GM12878 (cell line): ENCODE data around the gene UQCR11. TPM values are rescaled to one million over a fixed set of nuclear protein-coding genes. Genes with fewer than 3 reads are reported as not detected.

Experiments
- ATAC-seq: fragments of 200-7000 bp; cut with Tn5 transposase; 3 replicates; pipeline ENCODE4 v1.9.1; 2020; ENCODE audit warnings: mild to moderate bottlenecking, moderate library complexity
- BruUV-seq: library from RNA; stranded (reverse); fragments of 400-500 nt; replicated peaks from 2 replicates; lab custom pipeline; 2021; lab: Mats Ljungman, UMichigan
- CTCF ChIA-PET: fragments of 300-600 bp; sonication (Branson Sonifier 250); formaldehyde crosslinking; extraction: SDS; loops from one replicate; lab custom pipeline; 2021; ENCODE audit warnings: inconsistent platforms; lab: Yijun Ruan, JAX
- POLR2A ChIA-PET: fragments of 350-600 bp; formaldehyde crosslinking; extraction: SDS; loops from one replicate; lab custom pipeline; 2021; ENCODE audit warnings: inconsistent platforms; lab: Charles Lee
- RAD21 ChIA-PET: fragments of 300-600 bp; sonication (Branson Sonifier 250); formaldehyde crosslinking; loops from one replicate; lab custom pipeline; 2023; ENCODE audit warnings: antibody characterized with exemption; ENCODE audit not compliant: unreplicated experiment; lab: Charles Lee
- SMC1A ChIA-PET: fragments of 300-600 bp; sonication (Branson Sonifier 250); formaldehyde crosslinking; loops from one replicate; lab custom pipeline; 2023; ENCODE audit not compliant: unreplicated experiment, uncharacterized antibody; lab: Charles Lee
- DNase-seq: peaks from one replicate; pipeline ENCODE4 v3.0.0-alpha.2; 2011; ENCODE audit warnings: low read depth, low spot score
- FAIRE-seq: peaks from 3 replicates; lab custom pipeline; 2011; peaks lifted over from hg19 to GRCh38; lab: Jason Lieb, UNC
- H2AFZ ChIP-seq: 2 replicates; pipeline ENCODE4 v1.6.0; 2011; ENCODE audit warnings: low read depth, low read length, control low read depth; ENCODE audit not compliant: control insufficient read depth
- H3K27ac ChIP-seq: 2 replicates; pipeline ENCODE4 v1.5.1; 2011; ENCODE audit warnings: control low read depth; ENCODE audit not compliant: control insufficient read depth, insufficient read depth
- H3K27me3 ChIP-seq, 2 experiments: replicated peaks in 1 of 2; 2 replicates each; pipeline versions ENCODE4 v1.6.0 to v1.6.1; 2011; ENCODE audit warnings: low read length in 1 of 2; ENCODE audit not compliant: control insufficient read depth in 2 of 2, insufficient read depth in 2 of 2
- H3K36me3 ChIP-seq, 2 experiments: 2 replicates each; pipeline ENCODE4 v1.5.1; 2011; ENCODE audit warnings: low read length in 1 of 2; ENCODE audit not compliant: control insufficient read depth in 2 of 2, insufficient read depth in 2 of 2
- H3K4me1 ChIP-seq: 2 replicates; pipeline ENCODE4 v1.6.1; 2011; ENCODE audit warnings: mild to moderate bottlenecking, low read length, moderate library complexity, mixed read lengths; ENCODE audit not compliant: control insufficient read depth, insufficient read depth
- H3K4me2 ChIP-seq: 2 replicates; pipeline ENCODE4 v1.6.0; 2011; ENCODE audit warnings: control low read depth; ENCODE audit not compliant: control insufficient read depth, insufficient read depth
- H3K4me3 ChIP-seq: fragments of 200-600 bp; sonication (generic); 2 replicates; pipeline ENCODE4 v1.5.1; 2016
- H3K79me2 ChIP-seq: 2 replicates; pipeline ENCODE4 v1.6.0; 2011; ENCODE audit warnings: low read length; ENCODE audit not compliant: control insufficient read depth, insufficient read depth
- H3K9ac ChIP-seq: 2 replicates; pipeline ENCODE4 v1.8.0; 2011; ENCODE audit warnings: low read length, control low read depth, mixed read lengths; ENCODE audit not compliant: control insufficient read depth, insufficient read depth
- H3K9me3 ChIP-seq: replicated peaks from 3 replicates; pipeline ENCODE4 v1.5.1; 2011; ENCODE audit warnings: mild to moderate bottlenecking, low read length; ENCODE audit not compliant: control insufficient read depth, insufficient read depth
- H4K20me1 ChIP-seq: 2 replicates; pipeline ENCODE4 v1.6.0; 2011; ENCODE audit not compliant: control insufficient read depth, insufficient read depth
- MEF2A ChIP-seq: IDR thresholded peaks from 2 replicates; pipeline ENCODE4 v1.6.1; 2011; ENCODE audit warnings: low read depth, mild to moderate bottlenecking, low read length, moderate library complexity; ENCODE audit not compliant: insufficient read depth
- MTA3 ChIP-seq: IDR thresholded peaks from 2 replicates; pipeline ENCODE4 v1.6.1; 2012; ENCODE audit warnings: low read length, inconsistent platforms, borderline replicate concordance
- NR2C2 ChIP-seq: IDR thresholded peaks from 2 replicates; pipeline ENCODE4 v1.6.1; 2011; ENCODE audit warnings: borderline replicate concordance, low read depth; ENCODE audit not compliant: control insufficient read depth, insufficient read length
- POLR2A ChIP-seq: IDR thresholded peaks from 2 replicates; pipeline ENCODE4 v1.6.1; 2011; ENCODE audit warnings: low read depth, mild to moderate bottlenecking, low read length
- RELA ChIP-seq: fragments of 450-650 bp; IDR thresholded peaks from 2 replicates; pipeline ENCODE4 v1.8.0; 2014; ENCODE audit warnings: borderline replicate concordance; ENCODE audit not compliant: partially characterized antibody
- YBX1 ChIP-seq: fragments of 450-650 bp; IDR thresholded peaks from 2 replicates; pipeline ENCODE4 v1.6.1; 2016; ENCODE audit warnings: antibody characterized with exemption
- WGBS: methylation state at CpG from one replicate; pipeline ENCODE4 v1.1.6; 2016; ENCODE audit warnings: low lambda C conversion rate; ENCODE audit not compliant: insufficient replicate concordance, insufficient coverage; ENCODE audit errors: missing lambda C conversion rate; 5-methylcytosine and 5-hydroxymethylcytosine counted together
- in situ Hi-C: fragments of 300-500 bp; cut with MboI; formaldehyde crosslinking; loops from 9 replicates; pipeline ENCODE4 v1.14.3; 2018; ENCODE audit warnings: mixed read lengths
- intact Hi-C: fragments of 100-400 bp; cut with micrococcal nuclease; formaldehyde crosslinking; loops from one replicate; pipeline ENCODE4 v1.14.2; 2022; ENCODE audit not compliant: unreplicated experiment
- polyA plus RNA-seq, 11 experiments: library from polyadenylated mRNA; depleted of rRNA in 4 of 11; unstranded in 6 of 11; stranded (reverse) in 5 of 11; fragments of >200 nt; fragmentation: Nextera tagmentation in 4 of 11; fragmentation: Illumina TruSeq in 1 of 11; extraction: Ambion mirVana in 4 of 11; extraction: Trizol in 1 of 11; gene quantifications; 1 replicate in 1 of 11; 2 replicates in 10 of 11; pipeline versions ENCODE4 v1.2.1 to v1.2.3, GENCODE V29; 2011 to 2016; ENCODE audit warnings: inconsistent platforms in 2 of 11, missing spikeins in 2 of 11, low read depth in 1 of 11
- total RNA-seq, 4 experiments: library from RNA; depleted of rRNA in 3 of 4; stranded (reverse); fragments of >200 nt in 3 of 4; fragmentation: Illumina TruSeq in 1 of 4; extraction: Trizol in 1 of 4; gene quantifications; 2 replicates each; pipeline versions ENCODE4 v1.2.1 to v1.2.3, GENCODE V29; 2013 to 2021
- TF ChIP-seq, protein P1 (sequence below): fragments of 450-650 bp; formaldehyde crosslinking; IDR thresholded peaks from 2 replicates; pipeline ENCODE4 v1.4.0; 2022; ENCODE audit warnings: mild to moderate bottlenecking, moderate library complexity
- TF ChIP-seq, protein P2 (sequence below): fragments of 450-650 bp; IDR thresholded peaks from 2 replicates; pipeline ENCODE4 v1.6.1; 2017; ENCODE audit warnings: mild to moderate bottlenecking, moderate library complexity
- TF ChIP-seq, protein P3 (sequence below): IDR thresholded peaks from 2 replicates; pipeline ENCODE4 v1.6.1; 2012; ENCODE audit warnings: low read depth, low read length, improper control_type of control experiment

UQCR11 gene
- total and polyA plus RNA-seq, 10 of the 15 experiments (the other 5 are each of a cell fraction or from before 2014, with no cell fraction given) = 28.6 to 586 (median 193) TPM

DNA sequence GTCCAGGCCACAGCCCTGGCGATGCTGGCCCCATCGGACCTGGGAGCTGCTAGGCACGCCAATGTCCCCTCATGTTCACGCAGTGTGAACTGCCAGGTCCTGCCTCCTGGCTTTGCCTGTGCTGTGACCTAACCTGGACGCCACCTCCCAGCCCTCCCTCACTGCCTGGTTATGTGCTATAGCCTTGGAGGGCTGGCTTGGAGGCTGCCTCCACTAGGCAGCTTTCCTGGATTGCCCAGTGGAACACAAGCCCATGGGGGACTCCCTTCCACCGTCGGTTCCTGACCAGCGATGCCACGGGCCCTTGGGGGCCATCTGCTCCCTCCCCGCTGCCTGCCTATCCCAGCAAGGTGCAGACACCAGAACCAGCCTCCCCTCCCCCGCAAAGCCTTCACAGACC, 15.2 kb upstream of the UQCR11 start:
- intact Hi-C loops = no loop called here
- Histone ChIP-seq H3K79me2 (no peaks in the 10 kb centered on the region), H4K20me1 (no peaks in the 10 kb centered on the region)
- SMC1A ChIA-PET = no interaction called here
- ATAC-seq = no peak
- TF ChIP-seq POLR2A (peak; percentile 30; the same call in 1 of the 2 replicates), MEF2A (no peak)
- TF ChIP-seq, protein P1, sequence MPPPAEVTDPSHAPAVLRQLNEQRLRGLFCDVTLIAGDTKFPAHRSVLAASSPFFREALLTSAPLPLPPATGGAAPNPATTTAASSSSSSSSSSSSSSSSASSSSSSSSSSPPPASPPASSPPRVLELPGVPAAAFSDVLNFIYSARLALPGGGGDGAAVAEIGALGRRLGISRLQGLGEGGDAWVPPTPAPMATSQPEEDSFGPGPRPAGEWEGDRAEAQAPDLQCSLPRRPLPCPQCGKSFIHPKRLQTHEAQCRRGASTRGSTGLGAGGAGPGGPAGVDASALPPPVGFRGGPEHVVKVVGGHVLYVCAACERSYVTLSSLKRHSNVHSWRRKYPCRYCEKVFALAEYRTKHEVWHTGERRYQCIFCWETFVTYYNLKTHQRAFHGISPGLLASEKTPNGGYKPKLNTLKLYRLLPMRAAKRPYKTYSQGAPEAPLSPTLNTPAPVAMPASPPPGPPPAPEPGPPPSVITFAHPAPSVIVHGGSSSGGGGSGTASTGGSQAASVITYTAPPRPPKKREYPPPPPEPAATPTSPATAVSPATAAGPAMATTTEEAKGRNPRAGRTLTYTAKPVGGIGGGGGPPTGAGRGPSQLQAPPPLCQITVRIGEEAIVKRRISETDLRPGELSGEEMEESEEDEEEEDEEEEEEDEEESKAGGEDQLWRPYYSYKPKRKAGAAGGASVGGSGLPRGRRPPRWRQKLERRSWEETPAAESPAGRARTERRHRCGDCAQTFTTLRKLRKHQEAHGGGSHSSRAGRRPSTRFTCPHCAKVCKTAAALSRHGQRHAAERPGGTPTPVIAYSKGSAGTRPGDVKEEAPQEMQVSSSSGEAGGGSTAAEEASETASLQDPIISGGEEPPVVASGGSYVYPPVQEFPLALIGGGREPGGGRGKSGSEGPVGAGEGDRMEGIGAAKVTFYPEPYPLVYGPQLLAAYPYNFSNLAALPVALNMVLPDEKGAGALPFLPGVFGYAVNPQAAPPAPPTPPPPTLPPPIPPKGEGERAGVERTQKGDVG (CRISPR knock-in tag) = no peak
- TF ChIP-seq, all 136 proteins: peak for 1
- ChIA-PET RAD21 (no interaction called here), CTCF (no interaction called here), POLR2A (no interaction called here)
- Histone ChIP-seq H3K4me3 (no peak overlapping the region), H3K4me1 (no peaks in the 10 kb centered on the region), H3K9me3 (no peaks in the 10 kb centered on the region), H3K36me3 (peaks cover 25 to 51% of the 10 kb centered on the region in 2 experiments), H2AFZ (no peak overlapping the region), H3K27ac (no peak overlapping the region), H3K9ac (no peak overlapping the region), H3K4me2 (no peak overlapping the region), H3K27me3 (no peaks in the 10 kb centered on the region)
- in situ Hi-C loops = no loop called here
- DNase-seq (no peak), FAIRE-seq (no peak)
- 60% methylated on average over 11 of the region's 11 CpGs for WGBS
- no TSS peak for BruUV-seq

DNA sequence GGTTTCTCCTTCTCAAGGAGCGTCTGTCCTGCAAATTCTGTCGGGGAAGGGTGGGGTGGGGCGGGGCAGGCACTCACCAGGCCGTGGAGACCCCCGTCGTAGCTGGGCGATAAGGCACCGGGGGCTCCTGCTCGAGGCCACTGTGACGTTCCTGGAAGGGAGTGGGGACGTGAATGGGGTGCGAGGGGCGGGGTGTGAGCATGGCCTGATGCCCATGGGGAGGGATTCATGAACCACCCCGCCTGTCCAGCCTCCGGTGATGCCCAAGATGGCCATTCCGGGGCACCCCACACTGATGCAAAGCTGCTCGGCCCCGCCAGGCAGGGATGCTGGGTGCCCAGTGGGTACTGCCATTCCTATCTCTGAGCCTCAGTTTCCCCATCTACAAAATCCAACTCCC, 14.4 kb upstream of the UQCR11 start:
- CTCF ChIA-PET = no interaction called here
- Histone ChIP-seq H3K4me2 (no peak overlapping the region), H3K27ac (no peak overlapping the region), H3K27me3 (no peaks in the 10 kb centered on the region), H3K4me1 (no peaks in the 10 kb centered on the region), H3K79me2 (no peaks in the 10 kb centered on the region), H3K9me3 (no peaks in the 10 kb centered on the region), H2AFZ (no peak overlapping the region), H3K9ac (no peak overlapping the region), H4K20me1 (no peaks in the 10 kb centered on the region), H3K4me3 (no peak overlapping the region), H3K36me3 (peaks cover 23 to 53% of the 10 kb centered on the region in 2 experiments)
- intact Hi-C loops (loop anchor here (2.0 kb wide), 1 partner anchor 31 kb away; no protein-coding TSS in a partner anchor), in situ Hi-C loops (no loop called here)
- POLR2A ChIA-PET = no interaction called here
- SMC1A ChIA-PET = no interaction called here
- RAD21 ChIA-PET = no interaction called here
- BruUV-seq = no TSS peak
- no peak for FAIRE-seq
- ATAC-seq = no peak
- no peak for DNase-seq
- 90% methylated on average over 18 of the region's 18 CpGs for WGBS
- no peak for TF ChIP-seq YBX1
- no peak for TF ChIP-seq MTA3
- no peak for TF ChIP-seq RELA
- TF ChIP-seq, protein P2, sequence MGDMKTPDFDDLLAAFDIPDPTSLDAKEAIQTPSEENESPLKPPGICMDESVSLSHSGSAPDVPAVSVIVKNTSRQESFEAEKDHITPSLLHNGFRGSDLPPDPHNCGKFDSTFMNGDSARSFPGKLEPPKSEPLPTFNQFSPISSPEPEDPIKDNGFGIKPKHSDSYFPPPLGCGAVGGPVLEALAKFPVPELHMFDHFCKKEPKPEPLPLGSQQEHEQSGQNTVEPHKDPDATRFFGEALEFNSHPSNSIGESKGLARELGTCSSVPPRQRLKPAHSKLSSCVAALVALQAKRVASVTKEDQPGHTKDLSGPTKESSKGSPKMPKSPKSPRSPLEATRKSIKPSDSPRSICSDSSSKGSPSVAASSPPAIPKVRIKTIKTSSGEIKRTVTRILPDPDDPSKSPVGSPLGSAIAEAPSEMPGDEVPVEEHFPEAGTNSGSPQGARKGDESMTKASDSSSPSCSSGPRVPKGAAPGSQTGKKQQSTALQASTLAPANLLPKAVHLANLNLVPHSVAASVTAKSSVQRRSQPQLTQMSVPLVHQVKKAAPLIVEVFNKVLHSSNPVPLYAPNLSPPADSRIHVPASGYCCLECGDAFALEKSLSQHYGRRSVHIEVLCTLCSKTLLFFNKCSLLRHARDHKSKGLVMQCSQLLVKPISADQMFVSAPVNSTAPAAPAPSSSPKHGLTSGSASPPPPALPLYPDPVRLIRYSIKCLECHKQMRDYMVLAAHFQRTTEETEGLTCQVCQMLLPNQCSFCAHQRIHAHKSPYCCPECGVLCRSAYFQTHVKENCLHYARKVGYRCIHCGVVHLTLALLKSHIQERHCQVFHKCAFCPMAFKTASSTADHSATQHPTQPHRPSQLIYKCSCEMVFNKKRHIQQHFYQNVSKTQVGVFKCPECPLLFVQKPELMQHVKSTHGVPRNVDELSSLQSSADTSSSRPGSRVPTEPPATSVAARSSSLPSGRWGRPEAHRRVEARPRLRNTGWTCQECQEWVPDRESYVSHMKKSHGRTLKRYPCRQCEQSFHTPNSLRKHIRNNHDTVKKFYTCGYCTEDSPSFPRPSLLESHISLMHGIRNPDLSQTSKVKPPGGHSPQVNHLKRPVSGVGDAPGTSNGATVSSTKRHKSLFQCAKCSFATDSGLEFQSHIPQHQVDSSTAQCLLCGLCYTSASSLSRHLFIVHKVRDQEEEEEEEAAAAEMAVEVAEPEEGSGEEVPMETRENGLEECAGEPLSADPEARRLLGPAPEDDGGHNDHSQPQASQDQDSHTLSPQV = no peak
- no peak for TF ChIP-seq NR2C2
- TF ChIP-seq, protein P3, sequence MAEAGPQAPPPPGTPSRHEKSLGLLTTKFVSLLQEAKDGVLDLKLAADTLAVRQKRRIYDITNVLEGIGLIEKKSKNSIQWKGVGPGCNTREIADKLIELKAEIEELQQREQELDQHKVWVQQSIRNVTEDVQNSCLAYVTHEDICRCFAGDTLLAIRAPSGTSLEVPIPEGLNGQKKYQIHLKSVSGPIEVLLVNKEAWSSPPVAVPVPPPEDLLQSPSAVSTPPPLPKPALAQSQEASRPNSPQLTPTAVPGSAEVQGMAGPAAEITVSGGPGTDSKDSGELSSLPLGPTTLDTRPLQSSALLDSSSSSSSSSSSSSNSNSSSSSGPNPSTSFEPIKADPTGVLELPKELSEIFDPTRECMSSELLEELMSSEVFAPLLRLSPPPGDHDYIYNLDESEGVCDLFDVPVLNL = no peak
